HEK293T (cell line): ENCODE measurements around the gene CYS1.

ENCODE experiments used
- CTCF ChIA-PET: fragments of 350-600 bp; formaldehyde crosslinking; extraction: SDS; loops from one replicate; lab custom pipeline; 2021; ENCODE audit warnings: antibody characterized with exemption, inconsistent platforms; lab: Yijun Ruan, JAX
- POLR2A ChIA-PET: fragments of 350-600 bp; formaldehyde crosslinking; extraction: SDS; loops from one replicate; lab custom pipeline; 2020; ENCODE audit warnings: antibody characterized with exemption, inconsistent platforms; lab: Yijun Ruan, JAX
- DNase-seq: peaks from one replicate; pipeline ENCODE4 v3.0.0; 2012; ENCODE audit warnings: mixed read lengths; ENCODE audit errors: extremely low spot score
- ARNT ChIP-seq: fragments of 450-650 bp; IDR thresholded peaks from 2 replicates; pipeline ENCODE4 v1.6.1; 2017; ENCODE audit warnings: mild to moderate bottlenecking
- BHLHE40 ChIP-seq: fragments of 450-650 bp; IDR thresholded peaks from 2 replicates; pipeline ENCODE4 v1.6.1; 2016; ENCODE audit warnings: mild to moderate bottlenecking, moderate library complexity, borderline replicate concordance
- CTBP1 ChIP-seq: fragments of 450-650 bp; IDR thresholded peaks from 2 replicates; pipeline ENCODE4 v1.6.1; 2016; ENCODE audit warnings: borderline replicate concordance
- ELF4 ChIP-seq: fragments of 450-650 bp; IDR thresholded peaks from 2 replicates; pipeline ENCODE4 v1.6.1; 2017; ENCODE audit warnings: antibody characterized with exemption
- FOXA1 ChIP-seq: fragments of 450-650 bp; IDR thresholded peaks from 2 replicates; pipeline ENCODE4 v1.6.1; 2016; ENCODE audit warnings: mild to moderate bottlenecking
- FOXK2 ChIP-seq: fragments of 450-650 bp; IDR thresholded peaks from 2 replicates; pipeline ENCODE4 v1.6.1; 2016; ENCODE audit warnings: mild to moderate bottlenecking
- FOXM1 ChIP-seq: fragments of 450-650 bp; IDR thresholded peaks from 2 replicates; pipeline ENCODE4 v1.6.1; 2017; ENCODE audit warnings: mild to moderate bottlenecking, borderline replicate concordance
- HDGF ChIP-seq: fragments of 450-650 bp; IDR thresholded peaks from 2 replicates; pipeline ENCODE4 v1.6.1; 2017; ENCODE audit warnings: antibody characterized with exemption, borderline replicate concordance
- L3MBTL2 ChIP-seq: fragments of 450-650 bp; conservative IDR thresholded peaks from 2 replicates; pipeline ENCODE4 v1.6.1; 2016; ENCODE audit warnings: mild to moderate bottlenecking
- LEF1 ChIP-seq: fragments of 450-650 bp; IDR thresholded peaks from 2 replicates; pipeline ENCODE4 v1.6.1; 2017; ENCODE audit warnings: mild to moderate bottlenecking, borderline replicate concordance
- NFRKB ChIP-seq: fragments of 450-650 bp; IDR thresholded peaks from 2 replicates; pipeline ENCODE4 v1.6.1; 2016; ENCODE audit warnings: mild to moderate bottlenecking, moderate library complexity
- PKNOX1 ChIP-seq: fragments of 450-650 bp; IDR thresholded peaks from 2 replicates; pipeline ENCODE4 v1.6.1; 2016
- SP1 ChIP-seq: fragments of 450-650 bp; IDR thresholded peaks from 2 replicates; pipeline ENCODE4 v1.6.1; 2017
- SUZ12 ChIP-seq: fragments of 450-650 bp; IDR thresholded peaks from 2 replicates; pipeline ENCODE4 v1.6.1; 2016; ENCODE audit warnings: mild to moderate bottlenecking
- TARDBP ChIP-seq: fragments of 450-650 bp; IDR thresholded peaks from 2 replicates; pipeline ENCODE4 v1.6.1; 2016
- ZNF384 ChIP-seq: fragments of 450-650 bp; IDR thresholded peaks from 2 replicates; pipeline ENCODE4 v1.6.1; 2016

The CYS1 gene

DNA sequence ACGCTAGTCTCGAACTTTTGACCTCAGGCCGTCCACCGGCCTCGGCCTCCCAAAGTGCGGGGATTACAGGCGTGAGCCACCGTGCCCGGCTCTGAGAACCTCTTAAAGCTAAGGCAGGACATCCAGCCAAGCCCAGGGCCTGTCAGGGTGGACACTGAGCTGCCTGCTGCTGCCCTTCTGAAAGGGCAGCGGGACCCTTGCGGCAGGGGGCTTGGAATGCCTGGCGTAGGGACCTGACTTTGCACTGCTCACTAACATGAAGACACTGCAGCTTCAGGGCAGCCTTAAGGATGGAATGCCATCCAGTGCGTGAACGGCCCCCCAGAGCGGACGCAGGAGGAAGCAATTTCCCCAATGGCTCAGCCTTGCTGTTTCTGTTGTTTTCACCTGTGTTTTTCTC lies 9.0 kb downstream of the CYS1 start:
- no peak for DNase-seq
- TF ChIP-seq LEF1 (no peak), PKNOX1 (no peak), TARDBP (no peak), FOXK2 (no peak), CTBP1 (no peak), ELF4 (no peak), HDGF (no peak), FOXM1 (no peak)
- POLR2A ChIA-PET: no interaction called here
- CTCF ChIA-PET: interaction anchor here (0.6 to 4.4 kb wide), 7 partner anchors 14 to 649 kb away, joined by 3 to 46 read pairs (median 7); no protein-coding TSS in a partner anchor

DNA sequence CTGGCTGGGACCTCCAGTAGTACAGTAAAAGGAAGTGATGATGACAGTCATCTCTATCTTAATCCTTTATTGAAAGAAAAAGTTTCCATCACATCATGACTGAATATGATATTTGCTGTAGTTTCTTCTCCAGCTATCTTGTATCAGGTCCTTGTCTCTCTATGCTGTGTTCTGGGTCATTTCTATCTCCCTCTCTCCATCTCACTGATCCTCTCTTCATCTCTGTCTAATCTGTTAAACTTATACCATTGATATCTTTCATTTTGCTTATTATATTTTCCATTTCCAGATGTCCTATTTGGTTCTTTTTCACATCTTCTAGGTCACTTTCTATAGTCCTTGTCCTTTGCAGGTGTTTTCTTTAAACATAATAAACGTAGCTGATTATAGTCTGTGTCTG lies 12.3 kb downstream of the CYS1 start:
- ChIA-PET CTCF (no interaction called here), POLR2A (no interaction called here)
- TF ChIP-seq ELF4 (no peak), BHLHE40 (no peak), SUZ12 (no peak), ARNT (no peak), LEF1 (no peak)
- no peak for DNase-seq

GRCh38 chr2:10067330-10067729 lies 12.9 kb downstream of the CYS1 start:
- POLR2A ChIA-PET: no interaction called here
- TF ChIP-seq LEF1 (no peak), FOXA1 (no peak), ELF4 (no peak), FOXM1 (no peak), HDGF (no peak), ZNF384 (no peak)
- CTCF ChIA-PET: interaction anchor here (0.6 kb wide), 1 partner anchor 11 kb away, joined by 3 read pairs; no protein-coding TSS in a partner anchor
- no peak for DNase-seq

GRCh38 chr2:10065773-10066055 lies 14.5 kb downstream of the CYS1 start:
- ChIA-PET POLR2A (no interaction called here), CTCF (interaction anchor here (1.0 kb wide), 1 partner anchor 18 kb away, joined by 3 read pairs; no protein-coding TSS in a partner anchor)
- no peak for DNase-seq

GRCh38 chr2:10064932-10065772 lies 15.1 kb downstream of the CYS1 start:
- CTCF ChIA-PET: interaction anchor here (1.0 kb wide), 1 partner anchor 18 kb away, joined by 3 read pairs; no protein-coding TSS in a partner anchor
- no peak for DNase-seq
- POLR2A ChIA-PET: no interaction called here
- TF ChIP-seq PKNOX1 (no peak), CTBP1 (no peak), BHLHE40 (no peak), ELF4 (no peak), HDGF (no peak), TARDBP (no peak)

More at GRCh38 chr2:10065773-10066055, 14.5 kb downstream of the CYS1 start:
- TF ChIP-seq CTBP1 (no peak), L3MBTL2 (no peak)

DNA sequence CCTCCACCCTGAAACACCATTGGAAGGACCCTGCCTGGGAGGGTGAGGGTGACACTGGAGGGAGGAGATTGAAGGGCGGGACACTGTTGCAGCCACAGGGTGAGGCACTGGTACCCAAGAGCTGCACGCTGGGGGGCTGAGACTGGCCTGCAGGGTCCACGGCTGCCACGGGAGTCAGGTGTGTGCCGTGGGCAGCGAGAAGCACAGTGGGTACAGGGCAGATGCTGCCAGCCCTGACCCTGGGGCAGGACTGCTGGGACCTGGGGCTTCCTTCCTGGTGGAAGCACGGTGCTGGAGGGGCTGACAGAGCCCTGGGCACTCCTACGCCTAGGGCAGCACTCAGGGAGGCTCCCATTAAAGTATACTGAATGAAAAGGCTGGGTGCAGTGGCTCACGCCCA lies 16.6 kb downstream of the CYS1 start:
- TF ChIP-seq LEF1: no peak
- no peak for TF ChIP-seq HDGF
- TF ChIP-seq BHLHE40: no peak
- no peak for TF ChIP-seq PKNOX1
- no peak for TF ChIP-seq L3MBTL2
- TF ChIP-seq TARDBP: no peak
- TF ChIP-seq ELF4: no peak
- no peak for TF ChIP-seq FOXM1
- no peak for DNase-seq
- POLR2A ChIA-PET: no interaction called here
- CTCF ChIA-PET: interaction anchor here (1.5 kb wide), 1 partner anchor 16 kb away, joined by 3 read pairs; the partner anchor contains the start of gene CYS1

DNA sequence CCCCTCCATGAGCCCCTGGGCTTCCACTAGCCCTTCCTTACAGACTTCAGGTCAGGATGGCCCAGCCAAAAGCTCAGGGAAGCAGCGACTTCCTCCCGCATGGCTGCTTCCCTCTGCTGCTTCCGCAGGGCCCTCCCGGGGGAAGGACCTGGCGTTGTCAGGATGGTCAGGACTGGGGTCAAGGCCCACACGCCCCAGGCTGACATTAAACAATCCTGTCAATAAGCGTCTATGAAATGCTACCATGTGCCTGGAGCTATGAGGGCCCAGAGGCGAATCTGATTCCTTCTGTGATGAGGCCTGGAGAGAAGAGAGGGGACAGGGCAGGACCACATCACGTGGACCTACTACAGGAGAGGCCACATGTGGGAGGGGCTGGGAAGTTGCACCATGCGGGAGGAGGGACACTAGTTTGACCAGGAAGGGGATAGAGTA lies 17.3 kb downstream of the CYS1 start:
- no peak for DNase-seq
- TF ChIP-seq SUZ12: no peak
- no peak for TF ChIP-seq FOXA1
- no peak for TF ChIP-seq FOXK2
- TF ChIP-seq LEF1: no peak
- no peak for TF ChIP-seq ZNF384
- TF ChIP-seq CTBP1: no peak
- no peak for TF ChIP-seq TARDBP
- TF ChIP-seq NFRKB: no peak
- TF ChIP-seq ARNT: no peak
- TF ChIP-seq HDGF: no peak
- no peak for TF ChIP-seq SP1
- TF ChIP-seq L3MBTL2: no peak
- TF ChIP-seq ELF4: no peak
- no peak for TF ChIP-seq FOXM1
- ChIA-PET CTCF (interaction anchor here (1.5 kb wide), 1 partner anchor 17 kb away, joined by 3 read pairs; the partner anchor contains the start of gene CYS1), POLR2A (no interaction called here)
